GM12878 (cell line): ENCODE results near the gene CNKSR3. TPM values are rescaled to one million over a fixed set of nuclear protein-coding genes. Genes with fewer than 3 reads are reported as not detected.

Experiments used
- ATAC-seq: fragments of 200-7000 bp; cut with Tn5 transposase; 3 replicates; pipeline ENCODE4 v1.9.1; 2020; ENCODE audit warnings: mild to moderate bottlenecking, moderate library complexity
- BruUV-seq: library from RNA; stranded (reverse); fragments of 400-500 nt; replicated peaks from 2 replicates; lab custom pipeline; 2021; lab: Mats Ljungman, UMichigan
- CTCF ChIA-PET: fragments of 300-600 bp; sonication (Branson Sonifier 250); formaldehyde crosslinking; extraction: SDS; loops from one replicate; lab custom pipeline; 2021; ENCODE audit warnings: inconsistent platforms; lab: Yijun Ruan, JAX
- POLR2A ChIA-PET: fragments of 350-600 bp; formaldehyde crosslinking; extraction: SDS; loops from one replicate; lab custom pipeline; 2021; ENCODE audit warnings: inconsistent platforms; lab: Charles Lee
- RAD21 ChIA-PET: fragments of 300-600 bp; sonication (Branson Sonifier 250); formaldehyde crosslinking; loops from one replicate; lab custom pipeline; 2023; ENCODE audit warnings: antibody characterized with exemption; ENCODE audit not compliant: unreplicated experiment; lab: Charles Lee
- SMC1A ChIA-PET: fragments of 300-600 bp; sonication (Branson Sonifier 250); formaldehyde crosslinking; loops from one replicate; lab custom pipeline; 2023; ENCODE audit not compliant: unreplicated experiment, uncharacterized antibody; lab: Charles Lee
- DNase-seq: peaks from one replicate; pipeline ENCODE4 v3.0.0-alpha.2; 2011; ENCODE audit warnings: low read depth, low spot score
- FAIRE-seq: peaks from 3 replicates; lab custom pipeline; 2011; peaks lifted over from hg19 to GRCh38; lab: Jason Lieb, UNC
- H2AFZ ChIP-seq: 2 replicates; pipeline ENCODE4 v1.6.0; 2011; ENCODE audit warnings: low read depth, low read length, control low read depth; ENCODE audit not compliant: control insufficient read depth
- H3K27ac ChIP-seq: 2 replicates; pipeline ENCODE4 v1.5.1; 2011; ENCODE audit warnings: control low read depth; ENCODE audit not compliant: control insufficient read depth, insufficient read depth
- H3K27me3 ChIP-seq, 2 experiments: replicated peaks in 1 of 2; 2 replicates each; pipeline versions ENCODE4 v1.6.0 to v1.6.1; 2011; ENCODE audit warnings: low read length in 1 of 2; ENCODE audit not compliant: control insufficient read depth in 2 of 2, insufficient read depth in 2 of 2
- H3K36me3 ChIP-seq, 2 experiments: 2 replicates each; pipeline ENCODE4 v1.5.1; 2011; ENCODE audit warnings: low read length in 1 of 2; ENCODE audit not compliant: control insufficient read depth in 2 of 2, insufficient read depth in 2 of 2
- H3K4me1 ChIP-seq: 2 replicates; pipeline ENCODE4 v1.6.1; 2011; ENCODE audit warnings: mild to moderate bottlenecking, low read length, moderate library complexity, mixed read lengths; ENCODE audit not compliant: control insufficient read depth, insufficient read depth
- H3K4me2 ChIP-seq: 2 replicates; pipeline ENCODE4 v1.6.0; 2011; ENCODE audit warnings: control low read depth; ENCODE audit not compliant: control insufficient read depth, insufficient read depth
- H3K4me3 ChIP-seq: fragments of 200-600 bp; sonication (generic); 2 replicates; pipeline ENCODE4 v1.5.1; 2016
- H3K79me2 ChIP-seq: 2 replicates; pipeline ENCODE4 v1.6.0; 2011; ENCODE audit warnings: low read length; ENCODE audit not compliant: control insufficient read depth, insufficient read depth
- H3K9ac ChIP-seq: 2 replicates; pipeline ENCODE4 v1.8.0; 2011; ENCODE audit warnings: low read length, control low read depth, mixed read lengths; ENCODE audit not compliant: control insufficient read depth, insufficient read depth
- H3K9me3 ChIP-seq: replicated peaks from 3 replicates; pipeline ENCODE4 v1.5.1; 2011; ENCODE audit warnings: mild to moderate bottlenecking, low read length; ENCODE audit not compliant: control insufficient read depth, insufficient read depth
- H4K20me1 ChIP-seq: 2 replicates; pipeline ENCODE4 v1.6.0; 2011; ENCODE audit not compliant: control insufficient read depth, insufficient read depth
- BCL11A ChIP-seq: IDR thresholded peaks from 2 replicates; pipeline ENCODE4 v1.6.1; 2011; ENCODE audit warnings: low read depth, low read length
- CHD2 ChIP-seq: IDR thresholded peaks from 2 replicates; pipeline ENCODE4 v1.6.1; 2011; ENCODE audit warnings: low read depth, low read length, improper control_type of control experiment, borderline replicate concordance
- NFYA ChIP-seq: IDR thresholded peaks from 2 replicates; pipeline ENCODE4 v1.6.1; 2011; ENCODE audit warnings: low read depth, mild to moderate bottlenecking, low read length, improper control_type of control experiment, borderline replicate concordance
- RB1 ChIP-seq: fragments of 450-650 bp; formaldehyde crosslinking; IDR thresholded peaks from 2 replicates; pipeline ENCODE4 v1.6.1; 2017; ENCODE audit warnings: mild to moderate bottlenecking, borderline replicate concordance
- SRF ChIP-seq, 2 experiments: IDR thresholded peaks; 2 replicates each; pipeline ENCODE4 v1.6.1; 2011; ENCODE audit warnings: low read depth in 2 of 2, low read length in 2 of 2, mild to moderate bottlenecking in 1 of 2, moderate library complexity in 1 of 2
- TAF1 ChIP-seq: IDR thresholded peaks from 2 replicates; pipeline ENCODE4 v1.6.1; 2011; ENCODE audit warnings: mild to moderate bottlenecking, low read depth, low read length, borderline replicate concordance
- ZNF622 ChIP-seq: fragments of 450-650 bp; IDR thresholded peaks from 2 replicates; pipeline ENCODE4 v1.6.1; 2017; ENCODE audit warnings: mild to moderate bottlenecking, inconsistent platforms
- ZZZ3 ChIP-seq: IDR thresholded peaks from 2 replicates; pipeline ENCODE4 v1.6.1; 2011; ENCODE audit warnings: low read depth; ENCODE audit not compliant: control insufficient read depth, insufficient read length
- WGBS: methylation state at CpG from one replicate; pipeline ENCODE4 v1.1.6; 2016; ENCODE audit warnings: low lambda C conversion rate; ENCODE audit not compliant: insufficient replicate concordance, insufficient coverage; ENCODE audit errors: missing lambda C conversion rate; 5-methylcytosine and 5-hydroxymethylcytosine counted together
- in situ Hi-C: fragments of 300-500 bp; cut with MboI; formaldehyde crosslinking; loops from 9 replicates; pipeline ENCODE4 v1.14.3; 2018; ENCODE audit warnings: mixed read lengths
- intact Hi-C: fragments of 100-400 bp; cut with micrococcal nuclease; formaldehyde crosslinking; loops from one replicate; pipeline ENCODE4 v1.14.2; 2022; ENCODE audit not compliant: unreplicated experiment
- polyA plus RNA-seq, 11 experiments: library from polyadenylated mRNA; depleted of rRNA in 4 of 11; unstranded in 6 of 11; stranded (reverse) in 5 of 11; fragments of >200 nt; fragmentation: Nextera tagmentation in 4 of 11; fragmentation: Illumina TruSeq in 1 of 11; extraction: Ambion mirVana in 4 of 11; extraction: Trizol in 1 of 11; gene quantifications; 1 replicate in 1 of 11; 2 replicates in 10 of 11; pipeline versions ENCODE4 v1.2.1 to v1.2.3, GENCODE V29; 2011 to 2016; ENCODE audit warnings: inconsistent platforms in 2 of 11, missing spikeins in 2 of 11, low read depth in 1 of 11
- total RNA-seq, 4 experiments: library from RNA; depleted of rRNA in 3 of 4; stranded (reverse); fragments of >200 nt in 3 of 4; fragmentation: Illumina TruSeq in 1 of 4; extraction: Trizol in 1 of 4; gene quantifications; 2 replicates each; pipeline versions ENCODE4 v1.2.1 to v1.2.3, GENCODE V29; 2013 to 2021
- TF ChIP-seq, protein P1 (sequence below): fragments of 450-650 bp; IDR thresholded peaks from 2 replicates; pipeline ENCODE4 v1.6.1; 2017; ENCODE audit warnings: mild to moderate bottlenecking, moderate library complexity
- TF ChIP-seq, protein P2 (sequence below): fragments of 450-650 bp; IDR thresholded peaks from 2 replicates; pipeline ENCODE4 v1.6.1; 2017; ENCODE audit warnings: low read depth, mild to moderate bottlenecking, moderate library complexity

Gene CNKSR3
- total and polyA plus RNA-seq, 10 of the 15 experiments (the other 5 are each of a cell fraction or from before 2014, with no cell fraction given), result under 0.01 to 0.48 (median 0.12) TPM; not detected in 2

DNA sequence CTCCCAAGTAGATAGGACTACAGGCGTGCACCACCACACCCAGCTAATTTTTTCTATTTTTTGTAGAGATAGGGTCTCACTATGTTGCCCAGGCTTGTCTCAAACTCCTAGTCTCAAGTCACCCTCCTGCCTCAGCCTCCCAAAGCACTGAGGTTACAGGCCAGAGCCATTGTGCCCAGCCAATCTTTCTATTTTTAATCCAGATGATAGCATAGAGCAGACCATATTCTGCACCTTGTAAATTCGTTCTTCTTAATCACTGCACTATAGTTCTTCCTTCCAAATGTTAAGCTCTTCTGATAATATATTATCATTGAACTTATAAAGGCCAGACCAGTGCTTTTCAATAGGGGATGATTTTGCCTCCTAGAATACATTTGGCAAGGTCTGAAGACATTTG lies 24.0 kb upstream of the CNKSR3 start:
- H3K9ac ChIP-seq, result no peak overlapping the region
- WGBS, result 0% methylated on average over 2 of the region's 2 CpGs
- H3K27ac ChIP-seq, result no peak overlapping the region
- H2AFZ ChIP-seq, result no peak overlapping the region
- H3K4me3 ChIP-seq, result no peak overlapping the region
- BruUV-seq, result no TSS peak
- H3K36me3 ChIP-seq, result no peaks in the 10 kb centered on the region
- no peaks in the 10 kb centered on the region for H3K4me1 ChIP-seq
- H3K79me2 ChIP-seq, result no peaks in the 10 kb centered on the region
- no peaks in the 10 kb centered on the region for H3K9me3 ChIP-seq
- no peak for DNase-seq
- no peak for TF ChIP-seq TAF1
- no peak for TF ChIP-seq SRF (IDR thresholded peaks at IDR 0.05; ENCODE audit: low read depth in 2 of 2, low read length in 2 of 2)
- no peak for TF ChIP-seq NFYA
- TF ChIP-seq, protein P1, sequence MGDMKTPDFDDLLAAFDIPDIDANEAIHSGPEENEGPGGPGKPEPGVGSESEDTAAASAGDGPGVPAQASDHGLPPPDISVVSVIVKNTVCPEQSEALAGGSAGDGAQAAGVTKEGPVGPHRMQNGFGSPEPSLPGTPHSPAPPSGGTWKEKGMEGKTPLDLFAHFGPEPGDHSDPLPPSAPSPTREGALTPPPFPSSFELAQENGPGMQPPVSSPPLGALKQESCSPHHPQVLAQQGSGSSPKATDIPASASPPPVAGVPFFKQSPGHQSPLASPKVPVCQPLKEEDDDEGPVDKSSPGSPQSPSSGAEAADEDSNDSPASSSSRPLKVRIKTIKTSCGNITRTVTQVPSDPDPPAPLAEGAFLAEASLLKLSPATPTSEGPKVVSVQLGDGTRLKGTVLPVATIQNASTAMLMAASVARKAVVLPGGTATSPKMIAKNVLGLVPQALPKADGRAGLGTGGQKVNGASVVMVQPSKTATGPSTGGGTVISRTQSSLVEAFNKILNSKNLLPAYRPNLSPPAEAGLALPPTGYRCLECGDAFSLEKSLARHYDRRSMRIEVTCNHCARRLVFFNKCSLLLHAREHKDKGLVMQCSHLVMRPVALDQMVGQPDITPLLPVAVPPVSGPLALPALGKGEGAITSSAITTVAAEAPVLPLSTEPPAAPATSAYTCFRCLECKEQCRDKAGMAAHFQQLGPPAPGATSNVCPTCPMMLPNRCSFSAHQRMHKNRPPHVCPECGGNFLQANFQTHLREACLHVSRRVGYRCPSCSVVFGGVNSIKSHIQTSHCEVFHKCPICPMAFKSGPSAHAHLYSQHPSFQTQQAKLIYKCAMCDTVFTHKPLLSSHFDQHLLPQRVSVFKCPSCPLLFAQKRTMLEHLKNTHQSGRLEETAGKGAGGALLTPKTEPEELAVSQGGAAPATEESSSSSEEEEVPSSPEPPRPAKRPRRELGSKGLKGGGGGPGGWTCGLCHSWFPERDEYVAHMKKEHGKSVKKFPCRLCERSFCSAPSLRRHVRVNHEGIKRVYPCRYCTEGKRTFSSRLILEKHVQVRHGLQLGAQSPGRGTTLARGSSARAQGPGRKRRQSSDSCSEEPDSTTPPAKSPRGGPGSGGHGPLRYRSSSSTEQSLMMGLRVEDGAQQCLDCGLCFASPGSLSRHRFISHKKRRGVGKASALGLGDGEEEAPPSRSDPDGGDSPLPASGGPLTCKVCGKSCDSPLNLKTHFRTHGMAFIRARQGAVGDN, result no peak
- no peak for TF ChIP-seq RB1
- TF ChIP-seq BCL11A, result no peak
- no peak for TF ChIP-seq ZNF622
- TF ChIP-seq ZZZ3, result no peak
- TF ChIP-seq, protein P2, sequence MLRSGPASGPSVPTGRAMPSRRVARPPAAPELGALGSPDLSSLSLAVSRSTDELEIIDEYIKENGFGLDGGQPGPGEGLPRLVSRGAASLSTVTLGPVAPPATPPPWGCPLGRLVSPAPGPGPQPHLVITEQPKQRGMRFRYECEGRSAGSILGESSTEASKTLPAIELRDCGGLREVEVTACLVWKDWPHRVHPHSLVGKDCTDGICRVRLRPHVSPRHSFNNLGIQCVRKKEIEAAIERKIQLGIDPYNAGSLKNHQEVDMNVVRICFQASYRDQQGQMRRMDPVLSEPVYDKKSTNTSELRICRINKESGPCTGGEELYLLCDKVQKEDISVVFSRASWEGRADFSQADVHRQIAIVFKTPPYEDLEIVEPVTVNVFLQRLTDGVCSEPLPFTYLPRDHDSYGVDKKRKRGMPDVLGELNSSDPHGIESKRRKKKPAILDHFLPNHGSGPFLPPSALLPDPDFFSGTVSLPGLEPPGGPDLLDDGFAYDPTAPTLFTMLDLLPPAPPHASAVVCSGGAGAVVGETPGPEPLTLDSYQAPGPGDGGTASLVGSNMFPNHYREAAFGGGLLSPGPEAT, result no peak
- TF ChIP-seq CHD2, result no peak
- TF ChIP-seq, all 136 proteins: peak for 0
- ATAC-seq (no peak), FAIRE-seq (no peak)
- ChIA-PET RAD21 (no interaction called here), CTCF (no interaction called here), SMC1A (no interaction called here), POLR2A (no interaction called here)
- in situ Hi-C loops, result no loop called here
- Histone ChIP-seq H3K27me3 (0 out of 4 replicates have a peak, but pooled peaks cover 0 to 3% of the 10 kb centered on the region in 2 experiments), H3K4me2 (no peak overlapping the region), H4K20me1 (no peaks in the 10 kb centered on the region)
- intact Hi-C loops, result no loop called here
